Femur (tissue), 1 donor: ENCODE measurements around the gene CMTM7.
A peak's percentile ranks its signal among the peaks of the same experiment; 100 is the strongest.
"Not testable (repeated sequence)": the region's sequence is repeated elsewhere in the genome, so short reads cannot be mapped to it uniquely, and the experiment has no call there.

Source experiments
- DNase-seq: peaks from one replicate; pipeline ENCODE4 v3.0.0-alpha.2; 2017

CMTM7 gene

DNA sequence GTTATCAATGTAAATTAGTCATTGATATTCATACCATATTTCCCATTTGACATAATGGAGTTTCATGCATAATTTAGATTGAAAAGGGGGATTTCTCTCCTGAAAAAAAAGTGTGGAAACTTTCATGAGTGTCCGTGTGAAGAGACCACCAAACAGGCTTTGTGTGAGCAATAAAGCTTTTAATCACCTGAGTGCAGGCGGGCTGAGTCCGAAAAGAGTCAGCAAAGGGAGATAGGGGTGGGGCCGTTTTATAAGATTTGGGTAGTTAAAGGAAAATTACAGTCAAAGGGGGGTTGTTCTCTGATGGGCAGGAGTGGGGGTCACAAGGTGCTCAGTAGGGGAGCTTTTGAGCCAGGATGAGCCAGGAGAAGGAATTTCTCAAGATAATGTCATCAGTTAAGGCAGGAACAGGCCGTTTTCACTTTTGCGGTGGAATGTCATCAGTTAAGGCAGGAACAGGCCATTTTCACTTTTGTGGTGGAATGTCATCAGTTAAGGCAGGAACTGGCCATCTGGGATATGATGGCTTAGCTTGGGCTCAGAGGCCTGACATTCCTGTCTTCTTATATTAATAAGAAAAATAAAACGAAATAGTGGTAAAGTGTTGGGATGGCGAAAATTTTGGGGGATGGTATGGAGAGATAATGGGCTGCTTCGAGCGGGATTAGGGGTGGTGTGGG, 69.3 kb downstream of the CMTM7 start:
- DNase-seq: not testable (repeated sequence)

DNA sequence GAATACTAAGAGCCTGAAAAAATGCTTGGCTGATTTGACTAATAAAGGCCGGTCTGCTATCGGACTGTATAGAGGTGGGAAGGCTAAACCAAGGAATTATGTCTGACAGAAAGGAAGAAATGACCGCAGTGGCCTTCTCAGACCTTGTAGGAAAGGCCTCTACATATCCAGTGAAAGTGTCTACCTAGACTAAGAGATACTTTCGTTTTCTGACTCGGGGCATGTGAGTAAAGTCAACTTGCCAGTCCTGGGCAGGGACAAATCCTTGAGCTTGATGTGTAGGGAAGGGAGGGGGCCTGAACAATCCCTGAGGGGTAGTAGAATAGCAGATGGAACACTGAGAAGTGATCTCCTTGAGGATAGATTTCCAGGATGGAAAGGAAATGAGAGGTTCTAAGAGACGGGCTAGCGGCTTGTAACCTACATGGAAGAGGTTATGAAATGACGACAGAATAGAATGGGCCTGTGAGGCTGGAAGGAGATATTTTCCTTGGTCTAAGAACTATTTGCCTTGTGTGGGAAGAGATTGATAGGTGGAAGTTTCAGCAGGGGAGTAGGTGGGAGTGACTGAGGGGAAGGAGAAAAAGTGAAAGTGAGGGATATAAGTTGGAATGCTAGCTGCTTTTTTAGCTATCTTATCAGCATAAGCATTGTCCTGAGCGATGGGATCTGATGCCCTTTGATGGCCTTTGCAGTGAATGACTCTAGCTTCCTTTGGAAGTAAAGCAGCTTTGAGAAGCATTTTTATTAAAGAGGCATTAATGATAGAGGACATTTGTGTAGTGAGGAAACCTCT, 70.7 kb downstream of the CMTM7 start:
- DNase-seq: not testable (repeated sequence)

DNA sequence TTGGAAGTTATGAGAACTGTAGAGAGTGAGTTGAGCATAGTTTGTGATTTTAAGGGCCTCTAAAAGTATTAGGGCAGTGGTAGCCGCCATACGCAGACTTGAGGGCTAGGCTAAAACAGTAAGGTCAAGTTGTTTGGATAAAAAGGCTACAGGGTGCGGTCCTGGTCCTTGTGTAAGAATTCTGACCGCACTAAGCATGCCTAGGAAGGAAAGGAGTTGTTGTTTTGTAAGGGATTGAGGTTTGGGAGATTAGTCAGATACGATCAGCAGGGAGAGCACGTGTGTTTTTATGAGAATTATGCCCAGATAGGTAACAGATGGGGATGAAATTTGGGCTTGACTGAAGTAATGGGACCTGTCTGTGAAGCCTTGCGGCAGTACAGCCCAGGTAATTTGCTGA, 71.8 kb downstream of the CMTM7 start:
- not testable (repeated sequence) for DNase-seq

DNA sequence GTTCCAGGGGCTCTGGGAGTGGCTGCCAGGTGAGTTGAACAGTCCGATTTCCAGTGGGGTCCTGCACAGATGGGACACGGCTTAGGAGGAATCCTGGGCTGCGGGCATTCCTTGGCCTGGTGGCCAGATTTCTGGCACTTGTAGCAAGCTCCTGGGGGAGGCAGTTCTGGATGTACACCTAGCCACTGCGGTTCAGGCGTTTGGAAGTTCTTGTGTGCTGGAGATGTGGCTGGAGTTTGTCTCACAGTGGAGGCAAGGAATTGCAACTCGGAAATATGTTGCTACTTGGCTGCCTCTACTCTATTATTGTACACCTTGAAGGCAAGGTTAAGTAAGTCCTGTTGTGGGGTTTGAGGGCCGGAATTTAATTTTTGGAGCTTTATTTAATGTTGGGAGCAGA, 73.1 kb downstream of the CMTM7 start:
- not testable (repeated sequence) for DNase-seq

DNA sequence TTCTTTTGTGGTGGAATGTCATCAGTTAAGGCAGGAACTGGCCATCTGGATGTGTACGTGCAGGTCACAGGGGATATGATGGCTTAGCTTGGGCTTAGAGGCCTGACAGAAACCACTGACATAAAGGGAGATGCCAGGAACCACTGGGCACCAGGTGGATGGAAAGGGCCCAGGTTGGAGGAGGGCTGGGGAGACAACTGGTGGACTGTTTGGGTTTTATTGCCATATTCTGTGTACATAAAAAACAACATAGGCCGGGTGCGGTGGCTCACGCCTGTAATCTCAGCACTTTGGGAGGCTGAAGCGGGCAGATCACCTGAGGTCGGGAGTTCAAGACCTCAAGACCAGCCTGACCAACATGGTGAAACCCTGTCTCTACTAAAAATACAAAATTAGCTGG, 75.2 kb downstream of the CMTM7 start:
- DNase-seq: not testable (repeated sequence)

DNA sequence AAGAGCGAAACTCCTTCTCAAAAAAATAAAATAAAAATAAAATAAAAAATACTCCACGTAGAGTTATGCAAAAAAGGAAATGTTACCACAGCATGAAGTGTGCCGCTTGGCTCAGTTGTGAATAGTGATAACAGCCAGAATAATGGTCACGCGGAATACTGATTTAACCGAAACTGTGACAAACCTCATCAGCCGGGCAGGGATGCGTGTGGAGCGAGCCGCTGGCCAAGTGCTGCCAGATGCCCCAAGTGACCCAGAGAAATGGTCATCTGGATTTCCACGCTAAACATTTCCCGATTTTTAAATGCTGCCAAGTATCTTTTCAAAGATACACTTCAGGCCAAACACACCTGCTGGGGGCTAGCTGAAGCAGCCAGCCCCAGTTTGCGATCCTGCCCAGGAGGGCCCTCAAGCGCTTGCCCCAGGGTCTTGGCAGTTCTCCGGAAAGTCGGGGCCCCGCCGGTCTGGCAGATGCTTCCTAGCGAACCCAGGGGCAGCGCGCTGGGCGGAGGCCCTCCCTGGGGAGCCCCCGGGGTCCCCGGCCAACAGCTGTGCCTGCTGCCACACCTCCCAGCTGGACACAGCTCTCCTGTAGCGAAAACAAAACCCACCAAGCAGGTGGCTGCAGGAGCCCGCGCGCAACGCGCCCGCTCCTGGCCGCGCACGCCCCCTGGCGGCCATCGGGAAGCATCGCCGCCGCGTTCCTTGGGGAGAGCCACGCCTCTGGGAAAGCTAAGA, 75.8 kb downstream of the CMTM7 start:
- peak; percentile 87 for DNase-seq

DNA sequence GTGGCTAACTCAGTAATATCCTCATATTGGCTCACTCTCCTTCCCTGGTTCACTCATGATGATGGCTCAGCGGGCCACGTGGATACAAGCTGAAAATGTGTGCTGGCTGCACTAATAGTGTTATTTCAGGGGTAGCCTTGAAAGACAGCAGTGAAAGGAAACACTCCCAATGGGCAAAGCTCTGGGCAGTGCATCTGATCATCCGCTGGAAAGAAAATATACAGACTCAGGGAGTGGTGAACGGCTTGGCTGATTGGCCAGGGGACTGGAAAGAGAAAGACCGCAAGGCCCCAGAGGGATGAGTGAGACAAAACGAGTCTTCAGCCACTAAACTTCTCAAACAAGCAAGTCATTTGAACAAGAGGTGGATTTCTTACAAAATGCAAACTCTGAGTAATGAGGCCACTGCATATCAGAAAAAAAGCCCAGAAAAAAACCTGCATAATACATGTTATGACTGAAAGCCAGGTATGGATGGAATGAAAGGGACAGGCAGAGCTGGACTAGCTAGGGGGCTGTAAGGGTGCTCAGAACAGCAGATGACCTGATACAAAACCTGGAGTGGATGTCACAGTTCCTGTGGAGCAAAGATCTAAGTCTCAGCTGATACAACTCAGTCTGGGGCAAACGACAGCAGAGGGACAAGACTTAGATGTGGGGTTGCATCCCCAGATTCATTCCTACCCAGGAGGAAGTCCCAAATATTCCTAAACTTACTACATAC, 77.7 kb downstream of the CMTM7 start:
- DNase-seq: no peak

DNA sequence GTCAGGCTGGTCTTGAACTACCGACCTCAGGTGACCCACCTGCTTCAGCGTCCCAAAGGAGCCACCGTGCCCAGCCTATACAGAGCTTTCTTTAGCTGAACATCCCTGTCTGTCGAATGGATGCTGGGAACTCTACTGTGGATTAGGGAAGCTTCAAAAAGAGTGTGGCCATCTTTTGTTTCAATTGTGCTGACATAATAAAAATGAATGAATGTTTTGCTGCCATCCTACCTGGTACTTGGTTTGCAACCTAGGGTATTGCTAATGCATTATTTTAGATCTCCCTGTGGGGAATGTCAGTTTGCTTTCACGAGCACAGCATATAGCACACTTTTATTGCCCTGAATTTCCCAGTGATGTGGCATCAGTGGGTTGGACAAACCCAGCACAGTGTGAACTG, 78.7 kb downstream of the CMTM7 start:
- DNase-seq: no peak

DNA sequence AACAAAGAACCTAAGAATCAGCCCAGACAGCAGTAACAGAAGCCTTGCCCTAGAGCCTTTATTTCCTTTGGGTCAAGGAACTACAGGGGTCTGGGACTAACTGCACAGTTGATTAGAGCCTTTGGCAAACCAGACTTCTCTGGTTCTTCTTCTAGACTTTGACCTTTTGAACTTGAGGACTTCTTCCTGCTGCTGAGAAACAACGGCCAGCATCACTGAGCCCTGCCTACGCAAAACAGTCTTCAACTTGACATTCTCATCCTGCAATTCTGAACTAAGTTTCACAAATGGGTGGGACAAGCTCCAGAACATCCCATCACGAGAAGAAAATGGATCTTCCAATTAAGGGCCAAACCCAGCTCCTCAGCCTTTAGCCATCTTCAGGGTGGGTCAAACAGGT, 79.6 kb downstream of the CMTM7 start:
- no peak for DNase-seq

DNA sequence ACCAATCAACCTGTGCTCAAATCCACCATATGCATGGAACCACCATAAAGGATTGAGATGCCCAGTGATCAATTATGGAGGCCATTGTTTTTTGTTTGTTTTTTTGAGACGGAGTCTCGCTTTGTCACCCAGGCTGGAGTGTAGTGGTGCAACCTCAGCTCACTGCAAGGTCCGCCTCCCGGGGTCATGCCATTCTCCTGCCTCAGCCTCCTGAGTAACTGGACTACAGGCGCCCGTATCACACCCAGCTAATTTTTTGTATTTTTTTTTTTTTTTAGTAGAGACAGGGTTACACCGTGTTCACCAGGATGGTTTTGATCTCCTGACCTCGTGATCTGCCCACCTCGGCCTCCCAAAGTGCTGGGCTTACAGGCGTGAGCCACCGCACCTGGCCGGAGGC, 80.5 kb downstream of the CMTM7 start:
- not testable (repeated sequence) for DNase-seq

DNA sequence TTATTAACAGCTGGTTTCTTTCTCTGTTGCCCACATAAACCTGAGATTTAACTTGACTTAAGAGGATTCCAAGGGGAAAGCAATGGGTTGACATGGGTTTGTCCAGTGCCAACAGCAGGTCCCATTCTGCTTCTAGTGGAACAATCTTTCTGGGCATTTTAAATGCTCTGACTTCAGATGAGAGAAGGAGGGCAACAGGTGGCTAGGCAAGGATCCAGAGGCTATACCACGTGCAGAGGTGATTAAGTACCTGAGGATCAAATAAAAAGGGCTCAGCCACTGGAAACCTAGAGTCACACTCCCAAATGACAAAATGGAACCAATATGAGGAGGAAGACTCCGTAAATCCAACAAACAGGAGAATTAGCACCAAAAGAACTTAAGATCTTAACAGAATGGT, 82.5 kb downstream of the CMTM7 start:
- DNase-seq: no peak

DNA sequence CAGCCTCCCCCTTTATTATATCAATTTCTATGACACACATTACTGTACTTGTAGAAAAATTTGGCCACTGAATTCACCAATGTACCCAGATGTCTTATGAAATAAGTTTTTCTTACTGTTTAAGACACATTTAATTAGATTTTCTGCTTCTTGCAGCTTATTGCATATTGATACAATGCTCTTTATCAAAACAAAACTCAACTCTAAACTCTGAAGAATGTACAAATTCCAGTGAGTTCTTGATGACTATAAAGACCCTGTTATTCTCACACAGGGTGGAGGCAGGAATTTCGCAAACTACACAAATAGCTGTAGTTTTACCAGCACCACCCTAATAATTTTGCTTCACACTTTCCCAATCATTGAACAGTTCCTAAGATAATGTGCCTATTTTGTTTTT, 89.0 kb downstream of the CMTM7 start:
- DNase-seq: no peak

DNA sequence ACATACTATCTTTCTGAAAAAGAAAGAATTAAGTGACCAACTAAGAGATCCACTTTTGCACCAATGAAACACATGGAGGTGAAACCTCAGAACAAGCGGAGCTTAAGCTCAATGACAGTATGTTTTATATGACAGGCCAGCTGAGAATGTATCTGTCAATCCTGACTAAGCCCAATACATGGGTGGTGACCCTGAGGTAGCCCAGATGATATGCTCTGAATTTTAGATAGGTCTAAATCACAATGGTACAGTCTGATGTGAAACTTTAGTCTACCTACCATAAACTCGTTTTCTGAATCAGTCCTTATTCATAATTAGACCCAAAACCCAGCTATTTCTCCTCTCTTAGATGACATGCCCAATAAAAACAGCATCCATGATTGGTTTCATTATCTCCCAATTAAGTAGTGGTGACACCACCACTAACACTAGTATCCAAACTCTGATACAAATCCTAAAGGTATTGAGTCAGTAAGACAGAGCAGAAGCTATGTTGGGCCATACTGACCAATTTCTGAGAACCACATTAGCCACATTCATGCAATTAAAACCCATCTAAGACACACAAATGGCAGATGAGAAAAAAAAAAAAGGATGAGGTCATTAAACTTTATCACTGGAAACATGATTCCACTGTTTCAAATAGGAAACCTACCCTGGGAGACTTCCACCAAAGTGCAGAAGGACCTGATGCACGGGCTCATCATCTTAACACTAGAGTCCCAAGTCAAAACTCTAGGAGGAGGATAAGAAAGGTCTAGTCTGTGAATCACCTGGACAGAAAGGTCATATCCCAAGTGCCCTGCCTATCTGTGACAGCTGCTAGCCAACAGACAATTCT, 90.4 kb downstream of the CMTM7 start:
- no peak for DNase-seq

DNA sequence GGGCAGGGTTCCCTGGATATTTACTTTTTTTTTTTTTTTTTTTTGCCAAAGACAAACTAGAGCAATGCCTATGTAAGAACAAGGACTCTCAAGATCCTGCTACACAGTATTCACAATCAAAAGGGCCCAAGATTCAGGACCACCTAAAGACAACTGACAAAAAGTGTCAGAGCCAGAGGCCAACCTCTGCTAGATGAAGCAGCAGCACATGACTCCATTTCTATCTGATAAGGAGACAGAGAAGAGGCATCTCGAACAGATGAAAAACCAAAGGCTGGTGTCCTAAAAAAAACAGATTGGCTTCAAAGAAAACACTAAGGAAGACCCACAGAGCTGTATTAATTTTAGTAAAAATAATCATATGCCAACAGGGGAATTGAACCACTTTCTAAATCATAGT, 91.0 kb downstream of the CMTM7 start:
- no peak for DNase-seq

DNA sequence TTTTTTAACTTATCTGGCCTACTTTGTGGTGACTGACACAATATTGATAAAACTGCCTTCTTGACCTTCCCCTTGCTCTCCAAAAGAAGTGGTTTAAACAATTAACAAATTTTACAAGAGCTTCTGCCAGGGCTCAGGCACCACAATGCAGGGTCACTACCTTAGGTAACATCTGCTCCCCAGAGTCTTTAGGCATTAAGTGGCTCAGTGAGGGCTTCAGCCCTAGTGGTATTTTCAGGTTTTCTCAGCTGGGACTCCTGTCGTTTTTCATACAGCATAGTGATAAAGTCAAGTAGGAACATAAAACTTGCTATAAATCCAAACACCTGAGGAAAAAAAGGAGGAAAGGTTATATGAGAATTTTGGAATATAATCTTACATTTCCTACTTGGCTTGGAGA, 92.1 kb downstream of the CMTM7 start:
- no peak for DNase-seq

DNA sequence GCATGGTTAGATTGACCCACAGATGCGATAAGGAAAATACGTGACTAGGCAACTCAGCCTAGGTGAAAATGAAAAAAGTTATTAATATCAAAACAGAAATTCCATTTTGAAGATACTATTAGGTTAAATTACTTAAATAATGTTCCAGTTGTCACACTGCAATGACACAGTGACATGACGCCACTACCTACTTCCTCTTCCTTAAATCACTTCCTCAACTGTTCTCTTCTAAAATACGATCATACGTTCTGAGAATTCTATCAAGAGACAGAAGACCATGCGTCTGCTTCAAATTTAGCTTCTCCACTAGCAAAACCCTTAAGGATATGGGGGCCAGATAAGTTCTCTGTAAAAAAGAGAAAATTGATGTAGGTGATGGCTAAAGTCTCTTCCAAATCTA, 92.8 kb downstream of the CMTM7 start:
- DNase-seq: no peak

DNA sequence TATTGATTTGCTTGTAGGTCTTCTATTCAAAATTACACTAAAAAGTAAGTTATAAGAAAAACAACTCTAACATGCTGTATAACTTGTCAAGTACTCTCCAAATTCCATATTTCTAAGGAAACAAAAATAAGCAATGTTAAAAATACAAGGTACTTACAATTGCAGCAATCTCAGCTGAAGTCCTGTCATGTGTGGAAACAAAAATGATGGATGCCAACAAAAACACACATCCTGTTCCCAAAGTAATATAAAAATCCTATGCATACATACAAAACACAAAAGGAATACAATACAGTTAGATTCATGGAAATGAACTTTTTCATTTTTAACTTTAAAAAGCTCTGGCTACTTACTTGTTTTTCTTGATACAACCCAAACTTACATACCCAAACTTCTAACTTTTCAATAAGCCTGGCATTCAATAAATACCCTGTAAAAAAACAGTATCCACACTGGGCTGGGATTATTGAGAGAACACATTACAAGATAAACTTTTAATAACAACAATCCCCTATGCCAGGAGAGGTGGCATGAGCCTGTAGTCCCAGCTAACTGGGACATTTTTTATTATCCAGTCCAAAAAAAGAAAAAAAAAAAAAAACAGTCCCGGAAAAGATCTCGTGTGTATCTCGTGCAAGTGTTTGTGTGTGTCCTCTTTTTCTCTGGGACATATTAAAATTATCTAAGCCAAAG, 96.3 kb downstream of the CMTM7 start:
- DNase-seq: no peak

DNA sequence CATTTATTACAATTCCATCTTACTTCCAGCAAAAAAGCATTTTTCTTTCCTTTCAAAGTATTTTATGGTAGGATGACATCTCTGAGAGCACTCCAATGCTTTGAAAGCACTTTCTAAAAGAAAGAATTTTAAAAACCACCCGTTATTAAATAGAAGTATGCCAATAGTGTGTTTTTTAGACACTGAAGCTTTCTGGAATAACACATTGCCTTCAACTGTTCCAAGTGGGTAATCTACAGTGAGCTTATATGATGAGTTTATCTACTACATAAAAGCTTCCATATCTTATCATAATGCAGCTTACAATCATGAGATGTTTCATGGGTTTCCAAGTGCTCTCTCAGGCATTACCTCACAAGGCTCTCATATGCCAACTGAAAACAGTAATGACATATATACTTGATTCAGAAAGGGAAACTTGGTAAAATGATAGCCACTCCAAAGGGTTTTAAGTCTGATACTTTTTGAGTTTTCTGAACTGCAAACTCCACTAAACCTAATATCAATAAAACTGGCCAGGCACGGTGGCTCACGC, 96.9 kb downstream of the CMTM7 start:
- DNase-seq: no peak

DNA sequence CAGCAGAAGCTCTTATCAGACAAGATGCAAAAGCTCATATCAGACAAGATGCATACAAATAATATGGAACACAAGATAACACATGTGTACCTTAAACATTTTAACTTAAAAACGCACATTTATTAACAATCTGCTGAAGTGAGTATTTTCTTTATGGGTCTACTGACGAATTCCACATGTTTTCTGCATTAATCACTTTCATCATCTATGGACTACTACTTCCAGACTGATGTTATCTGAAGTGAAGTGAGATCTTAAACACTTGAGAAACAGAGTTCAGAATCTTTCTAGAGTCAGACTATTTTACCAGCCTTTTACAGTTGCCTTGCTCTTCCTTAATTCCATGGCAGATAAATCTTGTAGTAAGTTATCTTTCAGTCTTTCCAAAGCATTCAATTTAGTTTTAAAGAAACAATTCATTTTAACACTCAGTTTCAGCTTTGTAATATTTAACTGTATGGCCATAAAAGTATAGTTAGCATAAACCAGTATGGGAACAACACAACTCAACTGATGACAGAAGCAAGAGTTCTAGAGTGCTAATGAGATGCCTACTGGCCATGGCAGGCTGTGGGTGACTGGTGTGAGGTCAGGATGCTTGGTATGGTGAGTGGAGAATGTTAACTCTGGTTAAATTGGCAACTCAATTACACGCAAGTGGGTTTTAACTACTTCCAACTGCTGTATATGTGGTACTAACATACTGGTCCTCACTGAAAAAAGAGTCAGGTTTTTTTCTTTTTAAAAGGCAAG, 101.2 kb downstream of the CMTM7 start:
- DNase-seq: no peak
